HG02623 (cell line): Measurements from ENCODE around the gene TRPV6.

ENCODE experiments used
- ATAC-seq: cut with Tn5 transposase; IDR thresholded peaks from one replicate; pipeline ENCODE4 v1.9.1; 2021; ENCODE audit warnings: moderate library complexity; ENCODE audit not compliant: unreplicated experiment

Gene TRPV6

GRCh38 chr7:142855756-142856564 lies 29.6 kb downstream of the TRPV6 start:
- ATAC-seq, result no peak

- ATAC-seq, result no peak
Measured at GRCh38 chr7:142855114-142855743, 30.3 kb downstream of the TRPV6 start.

- ATAC-seq, result peak; percentile 49
Measured at GRCh38 chr7:142854372-142855113, 31.0 kb downstream of the TRPV6 start, which contains the start of gene EPHB6. Gene EPHB6, plus strand, starts transcription at chr7:142855076. Its CDS starts 8,152 bp downstream, at chr7:142863228.

GRCh38 chr7:142853739-142854371 lies 31.7 kb downstream of the TRPV6 start:
- ATAC-seq, result peak; percentile 83

DNA sequence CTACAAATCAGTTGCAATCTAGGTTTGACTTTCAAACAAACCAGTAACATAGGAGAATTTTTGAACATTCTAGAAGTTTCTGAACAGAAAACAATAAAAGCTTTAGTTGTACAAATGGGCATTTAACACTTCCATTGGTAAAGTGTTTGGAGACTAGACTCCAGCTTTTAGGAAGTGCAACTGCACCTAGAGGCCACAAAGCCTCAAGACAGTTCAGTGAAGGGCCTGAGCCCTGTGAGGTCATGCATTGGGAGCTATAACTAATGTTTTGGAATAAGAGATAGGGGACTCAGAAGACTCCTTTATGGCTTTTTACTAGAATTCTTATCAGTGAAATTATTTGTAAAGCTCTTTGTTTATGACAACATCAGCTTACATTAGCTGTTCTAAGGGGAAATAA lies 33.6 kb downstream of the TRPV6 start:
- no peak for ATAC-seq

- no peak for ATAC-seq
Measured at GRCh38 chr7:142851269-142851668, 34.3 kb downstream of the TRPV6 start.

- ATAC-seq, result no peak
Measured at GRCh38 chr7:142847353-142847752, 38.2 kb downstream of the TRPV6 start.

GRCh38 chr7:142842251-142842766 lies 43.2 kb downstream of the TRPV6 start:
- no peak for ATAC-seq

DNA sequence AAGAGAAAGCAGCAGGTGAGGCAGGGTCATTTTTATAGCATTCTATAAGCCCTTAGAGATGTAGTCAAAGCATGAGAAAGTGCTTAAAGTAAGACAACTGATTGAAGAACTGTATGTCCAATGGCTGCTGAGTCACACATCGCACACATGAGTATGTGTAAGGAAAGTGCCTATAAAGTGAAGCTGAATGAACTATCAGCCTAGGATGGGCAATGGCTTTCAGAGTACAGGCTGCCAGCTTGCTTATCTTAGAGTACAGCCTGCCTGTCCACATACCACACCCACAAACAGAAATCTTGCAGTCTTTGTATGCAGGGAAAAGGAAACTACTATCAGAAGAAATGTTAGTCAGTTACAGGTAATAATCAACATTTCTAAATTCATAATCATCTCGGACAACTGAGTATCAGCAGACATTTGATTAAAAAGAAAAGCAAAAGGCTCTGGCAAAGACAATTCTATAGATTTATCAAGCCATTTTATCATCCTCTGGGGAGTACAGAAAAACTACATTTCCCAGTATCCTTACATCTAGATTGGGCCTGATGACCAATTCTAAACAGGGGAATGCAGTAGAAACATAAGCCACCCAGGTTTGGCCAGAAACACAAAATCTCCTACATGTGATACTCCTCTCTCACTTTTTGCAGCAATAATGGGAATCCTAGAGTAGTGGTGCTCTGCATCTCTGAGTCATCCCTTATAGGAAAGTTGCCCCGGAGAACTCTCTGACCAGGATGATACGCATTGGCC lies 46.9 kb downstream of the TRPV6 start:
- no peak for ATAC-seq

DNA sequence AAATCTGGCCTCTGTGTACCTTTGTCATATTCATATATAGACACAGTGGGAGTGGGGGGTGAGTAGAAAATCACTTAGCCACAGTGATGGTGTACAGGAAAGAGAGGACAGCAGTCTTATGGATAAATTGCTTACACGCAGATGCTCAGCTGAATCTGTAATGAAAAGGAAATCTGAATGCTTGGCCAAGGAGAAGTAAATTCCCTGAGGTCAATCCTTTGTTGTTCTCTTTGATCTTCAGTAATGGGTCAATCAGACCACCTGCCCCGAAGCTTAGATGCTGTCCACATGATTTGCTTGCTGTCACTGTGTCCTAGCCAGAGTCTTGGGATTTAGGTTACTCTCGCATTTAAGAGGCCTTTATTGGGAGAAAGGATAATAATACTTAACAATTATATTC lies 49.1 kb downstream of the TRPV6 start:
- ATAC-seq, result no peak

- no peak for ATAC-seq
Measured at GRCh38 chr7:142835487-142835886, 50.1 kb downstream of the TRPV6 start.

GRCh38 chr7:142833174-142834048 lies 52.1 kb downstream of the TRPV6 start:
- no peak for ATAC-seq

DNA sequence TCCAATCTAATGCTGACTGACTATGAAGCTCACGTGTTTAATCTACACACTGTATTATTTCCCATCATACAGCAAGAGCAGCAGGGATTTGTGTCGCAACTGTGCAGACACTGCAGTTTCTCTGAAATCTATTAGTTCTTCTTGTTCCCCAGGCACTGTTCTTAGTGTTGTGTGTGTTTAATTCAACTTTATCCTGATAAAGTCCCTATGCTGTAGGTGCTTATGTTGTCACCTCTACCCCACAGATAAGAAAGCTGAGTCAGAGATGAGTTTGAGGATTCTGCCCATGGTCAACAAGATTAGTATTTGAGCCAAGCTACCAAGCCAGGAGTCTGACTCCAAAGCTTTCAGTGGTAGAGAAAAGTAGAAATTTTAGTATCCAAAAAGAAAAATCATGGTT lies 53.1 kb downstream of the TRPV6 start:
- no peak for ATAC-seq

- ATAC-seq, result no peak
Measured at GRCh38 chr7:142827951-142828500, 57.5 kb downstream of the TRPV6 start.

DNA sequence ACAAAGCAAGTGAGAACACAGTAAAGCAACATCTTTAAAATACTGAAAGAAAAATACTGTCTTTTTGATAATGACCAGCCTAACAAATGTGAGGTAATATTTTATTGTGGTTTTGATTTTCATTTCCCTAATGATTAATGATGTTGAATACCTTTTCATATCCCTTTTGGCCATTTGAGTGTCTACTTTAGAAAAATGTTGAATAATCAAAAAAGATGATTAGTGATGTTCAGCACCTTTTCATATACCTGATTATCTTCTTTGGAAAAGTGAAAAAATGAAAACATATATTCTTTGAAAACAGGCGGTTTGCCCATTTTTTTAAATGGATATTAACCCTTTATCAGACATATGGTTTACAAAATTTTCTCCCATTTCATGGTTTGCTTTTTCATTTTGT lies 62.8 kb downstream of the TRPV6 start:
- ATAC-seq, result no peak
